K562 (cell line): ENCODE data around the gene ZNF236. TPM values are rescaled to one million over a fixed set of nuclear protein-coding genes. Genes with fewer than 3 reads are reported as not detected.

Source experiments
- ATAC-seq: fragments of 200-7000 bp; cut with Tn5 transposase; 3 replicates; pipeline ENCODE4 v1.9.1; 2020; ENCODE audit warnings: moderate library complexity
- BruUV-seq: library from RNA; stranded (reverse); fragments of 400-500 nt; replicated peaks from 2 replicates; lab custom pipeline; 2021; lab: Mats Ljungman, UMichigan
- CTCF ChIA-PET: fragments of 300-600 bp; formaldehyde crosslinking; extraction: SDS; loops from one replicate; lab custom pipeline; 2021; ENCODE audit warnings: low intra/inter-chr PET ratio; lab: Yijun Ruan, JAX
- POLR2A ChIA-PET: fragments of 300-600, 350-650 bp; sonication (Branson Sonifier 250); formaldehyde crosslinking; extraction: SDS; loops from one replicate; lab custom pipeline; 2021; ENCODE audit warnings: antibody characterized with exemption, inconsistent platforms; lab: Yijun Ruan, JAX
- DNase-seq, 4 experiments: peaks; one replicate each; pipeline versions ENCODE4 v3.0.0 to v3.0.0-alpha.2; 2011 to 2018; ENCODE audit warnings: low spot score in 3 of 4, mixed read lengths in 3 of 4; ENCODE audit errors: extremely low read depth in 1 of 4
- FAIRE-seq: peaks from 2 replicates; lab custom pipeline; 2011; peaks lifted over from hg19 to GRCh38; lab: Jason Lieb, UNC
- H2AFZ ChIP-seq: 2 replicates; pipeline ENCODE4 v1.6.0; 2011; ENCODE audit warnings: low read depth, low read length, control low read depth, inconsistent platforms
- H3K27ac ChIP-seq: fragments of 200-600 bp; 3 replicates; pipeline ENCODE4 v1.8.0; 2011; ENCODE audit warnings: low read depth, mild to moderate bottlenecking, control low read depth, inconsistent platforms, low read length, moderate library complexity, mixed read lengths; ENCODE audit errors: extremely low read depth
- H3K27me3 ChIP-seq, 2 experiments: fragments of 300-600 bp in 1 of 2; 2 replicates in 1 of 2; 3 replicates in 1 of 2; pipeline versions ENCODE4 v1.6.0 to v1.8.0; 2011; ENCODE audit warnings: inconsistent platforms in 2 of 2, low read length in 2 of 2, mild to moderate bottlenecking in 1 of 2, mixed read lengths in 1 of 2, moderate library complexity in 1 of 2; ENCODE audit not compliant: control insufficient read depth in 2 of 2, insufficient read depth in 2 of 2
- H3K36me3 ChIP-seq: fragments of 300-600 bp; 3 replicates; pipeline ENCODE4 v1.8.0; 2011; ENCODE audit warnings: mild to moderate bottlenecking, low read length, inconsistent platforms; ENCODE audit not compliant: control insufficient read depth, insufficient read depth
- H3K4me1 ChIP-seq, 2 experiments: fragments of 200-600 bp in 1 of 2; replicated peaks in 1 of 2; 2 replicates in 1 of 2; 3 replicates in 1 of 2; pipeline versions ENCODE4 v1.5.1 to v1.8.0; 2011; ENCODE audit warnings: inconsistent platforms in 2 of 2, low read length in 2 of 2, mild to moderate bottlenecking in 1 of 2, mixed read lengths in 1 of 2, moderate library complexity in 1 of 2; ENCODE audit not compliant: control insufficient read depth in 2 of 2, insufficient read depth in 2 of 2
- H3K4me2 ChIP-seq: 2 replicates; pipeline ENCODE4 v1.6.1; 2011; ENCODE audit warnings: low read length, control low read depth, inconsistent platforms, mixed read lengths; ENCODE audit not compliant: insufficient read depth
- H3K4me3 ChIP-seq: fragments of 200-600 bp; sonication (generic), shearing (Covaris generic); 2 replicates; pipeline ENCODE4 v1.5.1; 2016; ENCODE audit warnings: control low read depth, inconsistent platforms
- H3K79me2 ChIP-seq: fragments of 200-600 bp; 3 replicates; pipeline ENCODE4 v1.8.0; 2011; ENCODE audit warnings: low read length, inconsistent platforms; ENCODE audit not compliant: control insufficient read depth, insufficient read depth
- H3K9ac ChIP-seq, 2 experiments: 2 replicates each; pipeline versions ENCODE4 v1.6.0 to v1.6.1; 2011; ENCODE audit warnings: low read depth in 2 of 2, low read length in 2 of 2, control low read depth in 1 of 2, inconsistent platforms in 1 of 2, mild to moderate bottlenecking in 1 of 2, mixed read lengths in 1 of 2; ENCODE audit not compliant: insufficient read depth in 1 of 2
- H3K9me1 ChIP-seq: one replicate; pipeline ENCODE4 v1.6.0; 2011; ENCODE audit warnings: inconsistent platforms, mild to moderate bottlenecking, low read length, moderate library complexity; ENCODE audit not compliant: control insufficient read depth, insufficient read depth
- H3K9me3 ChIP-seq: replicated peaks from 2 replicates; pipeline ENCODE4 v1.5.1; 2011; ENCODE audit warnings: low read depth, low read length, inconsistent platforms; ENCODE audit not compliant: control insufficient read depth, insufficient read depth
- H4K20me1 ChIP-seq: replicated peaks from 2 replicates; pipeline ENCODE4 v1.6.1; 2011; ENCODE audit warnings: low read length, inconsistent platforms, mixed read lengths; ENCODE audit not compliant: control insufficient read depth, insufficient read depth
- ERF ChIP-seq: fragments of 450-650 bp; formaldehyde crosslinking; IDR thresholded peaks from 2 replicates; pipeline ENCODE4 v1.4.0; 2020; ENCODE audit warnings: mild to moderate bottlenecking, mixed read lengths
- MXI1 ChIP-seq: IDR thresholded peaks from 2 replicates; pipeline ENCODE4 v1.6.1; 2011; ENCODE audit warnings: low read depth, mild to moderate bottlenecking, improper control_type of control experiment, low read length
- NFATC3 ChIP-seq: fragments of 450-650 bp; IDR thresholded peaks from 2 replicates; pipeline ENCODE4 v1.6.1; 2017; ENCODE audit warnings: mild to moderate bottlenecking
- NFXL1 ChIP-seq: fragments of 450-650 bp; formaldehyde crosslinking; IDR thresholded peaks from 2 replicates; pipeline ENCODE4 v1.4.0; 2021; ENCODE audit warnings: mild to moderate bottlenecking
- PTBP1 ChIP-seq: fragments of 200-400 bp; formaldehyde crosslinking; IDR thresholded peaks from 2 replicates; pipeline ENCODE4 v1.6.1; 2017; ENCODE audit warnings: low read depth, low read length
- RBM14 ChIP-seq: fragments of 200-400 bp; formaldehyde crosslinking; IDR thresholded peaks from 2 replicates; pipeline ENCODE4 v1.6.1; 2018; ENCODE audit warnings: low read depth, mild to moderate bottlenecking, low read length, moderate library complexity, borderline replicate concordance; ENCODE audit not compliant: insufficient read depth
- SIX5 ChIP-seq, 2 experiments: IDR thresholded peaks; 2 replicates each; pipeline ENCODE4 v1.6.1; 2011; ENCODE audit warnings: low read length in 2 of 2, borderline replicate concordance in 1 of 2, low read depth in 1 of 2, mild to moderate bottlenecking in 1 of 2, moderate library complexity in 1 of 2; ENCODE audit not compliant: insufficient read depth in 1 of 2
- WGBS: fragments of 100-300 bp; shearing (Covaris generic); methylation state at CpG from one replicate; pipeline ENCODE4 v1.1.6; 2016; ENCODE audit warnings: low coverage, mixed read lengths; ENCODE audit not compliant: insufficient coverage; ENCODE audit errors: missing lambda C conversion rate; 5-methylcytosine and 5-hydroxymethylcytosine counted together
- in situ Hi-C: fragments of 300-500 bp; cut with MboI; formaldehyde crosslinking; loops from 4 replicates; pipeline ENCODE4 v1.15.0; 2018; ENCODE audit warnings: inconsistent platforms, mixed read lengths
- intact Hi-C: fragments of 100-400 bp; cut with micrococcal nuclease; formaldehyde crosslinking; loops from 2 replicates; pipeline ENCODE4 v1.14.2; 2022
- polyA plus RNA-seq, 8 experiments: library from polyadenylated mRNA; depleted of rRNA in 4 of 8; stranded (reverse) in 5 of 8; unstranded in 3 of 8; fragments of >200 nt; fragmentation: Nextera tagmentation in 2 of 8; fragmentation: Illumina TruSeq in 1 of 8; extraction: Ambion mirVana in 2 of 8; extraction: Trizol in 1 of 8; gene quantifications; 2 replicates each; pipeline versions ENCODE4 v1.2.1 to v1.2.3, GENCODE V29; 2011 to 2014; ENCODE audit warnings: inconsistent platforms in 1 of 8, missing spikeins in 1 of 8
- total RNA-seq, 7 experiments: library from RNA; depleted of rRNA in 6 of 7; stranded (reverse); fragments of >200 nt in 6 of 7; fragmentation: Illumina TruSeq in 2 of 7; extraction: Trizol in 2 of 7; gene quantifications; 2 replicates each; pipeline versions ENCODE4 v1.2.1 to v1.2.3, GENCODE V29; 2011 to 2021; ENCODE audit warnings: low replicate concordance in 1 of 7
- TF ChIP-seq, protein P1 (sequence below): fragments of 250-450 bp; sonication (Bioruptor Pico); IDR thresholded peaks from 2 replicates; pipeline ENCODE4 v1.5.0; 2020; ENCODE audit warnings: mild to moderate bottlenecking

Gene ZNF236
- total and polyA plus RNA-seq, 9 of the 15 experiments (the other 6 are each of a cell fraction or from before 2014, with no cell fraction given) = 0.35 to 8.7 (median 3.4) TPM

DNA sequence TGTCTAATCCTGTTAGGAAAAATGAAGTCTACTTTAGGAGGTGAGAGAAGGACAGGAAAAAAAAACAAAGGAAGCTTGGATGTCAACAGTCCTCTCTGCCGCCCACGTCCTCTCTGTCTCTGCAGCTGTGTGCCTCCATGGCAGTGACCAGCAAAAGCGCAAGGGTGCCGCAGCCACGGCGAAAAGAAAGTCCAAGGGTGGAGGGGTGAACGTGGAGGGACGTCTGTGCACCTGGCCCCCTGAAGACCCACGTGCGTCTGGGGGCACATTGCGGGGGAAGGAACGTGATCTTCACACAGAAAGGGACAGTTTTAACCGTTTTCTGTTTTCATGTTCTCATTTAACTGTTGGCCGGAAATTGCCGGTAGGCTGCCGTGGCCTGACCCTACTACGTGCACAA lies 157.5 kb downstream of the ZNF236 start:
- in situ Hi-C loops (loop anchor here (5.0 kb wide), 1 partner anchor 173 kb away; no protein-coding TSS in a partner anchor), intact Hi-C loops (no loop called here)
- Histone ChIP-seq H3K79me2 (no peaks in the 10 kb centered on the region), H4K20me1 (no peaks in the 10 kb centered on the region; the same call in 1 of the 2 replicates), H3K9me1 (no peaks in the 10 kb centered on the region)
- POLR2A ChIA-PET = no interaction called here
- 21% methylated on average over 10 of the region's 17 CpGs for WGBS
- TF ChIP-seq NFXL1 (CRISPR knock-in tag) (no peak), RBM14 (no peak), MXI1 (no peak), ERF (CRISPR knock-in tag) (no peak), SIX5 (IDR thresholded peaks at IDR 0.05; ENCODE audit: borderline replicate concordance in 1 of 2, insufficient read depth in 1 of 2, low read depth in 1 of 2, low read length in 2 of 2) (no peak), NFATC3 (no peak), PTBP1 (no peak)
- TF ChIP-seq, protein P1, sequence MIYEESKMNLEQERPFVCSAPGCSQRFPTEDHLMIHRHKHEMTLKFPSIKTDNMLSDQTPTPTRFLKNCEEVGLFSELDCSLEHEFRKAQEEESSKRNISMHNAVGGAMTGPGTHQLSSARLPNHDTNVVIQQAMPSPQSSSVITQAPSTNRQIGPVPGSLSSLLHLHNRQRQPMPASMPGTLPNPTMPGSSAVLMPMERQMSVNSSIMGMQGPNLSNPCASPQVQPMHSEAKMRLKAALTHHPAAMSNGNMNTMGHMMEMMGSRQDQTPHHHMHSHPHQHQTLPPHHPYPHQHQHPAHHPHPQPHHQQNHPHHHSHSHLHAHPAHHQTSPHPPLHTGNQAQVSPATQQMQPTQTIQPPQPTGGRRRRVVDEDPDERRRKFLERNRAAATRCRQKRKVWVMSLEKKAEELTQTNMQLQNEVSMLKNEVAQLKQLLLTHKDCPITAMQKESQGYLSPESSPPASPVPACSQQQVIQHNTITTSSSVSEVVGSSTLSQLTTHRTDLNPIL (CRISPR knock-in tag) = no peak
- TF ChIP-seq, all 486 proteins: peak for 0
- CTCF ChIA-PET = no interaction called here
- Histone ChIP-seq H2AFZ (no peak overlapping the region), H3K4me3 (no peak overlapping the region), H3K27me3 (peaks cover 6 to 47% of the 10 kb centered on the region in 2 experiments; a peak in 4 of 5 replicates), H3K9ac (no peak overlapping the region), H3K9me3 (no peaks in the 10 kb centered on the region), H3K27ac (no peak overlapping the region), H3K4me1 (peaks cover 0 to 7% of the 10 kb centered on the region in 2 experiments; a peak in 2 of 5 replicates), H3K36me3 (no peaks in the 10 kb centered on the region), H3K4me2 (no peak overlapping the region)
- ATAC-seq = no peak
- BruUV-seq = no TSS peak
- DNase-seq = no peak
- FAIRE-seq = no peak
